Measurements from ENCODE around the gene EXOC1.
A peak's percentile ranks its signal among the peaks of the same experiment; 100 is the strongest.
"Not testable (repeated sequence)": the region's sequence is repeated elsewhere in the genome, so short reads cannot be mapped to it uniquely, and the experiment has no call there.

The EXOC1 gene, protein sequence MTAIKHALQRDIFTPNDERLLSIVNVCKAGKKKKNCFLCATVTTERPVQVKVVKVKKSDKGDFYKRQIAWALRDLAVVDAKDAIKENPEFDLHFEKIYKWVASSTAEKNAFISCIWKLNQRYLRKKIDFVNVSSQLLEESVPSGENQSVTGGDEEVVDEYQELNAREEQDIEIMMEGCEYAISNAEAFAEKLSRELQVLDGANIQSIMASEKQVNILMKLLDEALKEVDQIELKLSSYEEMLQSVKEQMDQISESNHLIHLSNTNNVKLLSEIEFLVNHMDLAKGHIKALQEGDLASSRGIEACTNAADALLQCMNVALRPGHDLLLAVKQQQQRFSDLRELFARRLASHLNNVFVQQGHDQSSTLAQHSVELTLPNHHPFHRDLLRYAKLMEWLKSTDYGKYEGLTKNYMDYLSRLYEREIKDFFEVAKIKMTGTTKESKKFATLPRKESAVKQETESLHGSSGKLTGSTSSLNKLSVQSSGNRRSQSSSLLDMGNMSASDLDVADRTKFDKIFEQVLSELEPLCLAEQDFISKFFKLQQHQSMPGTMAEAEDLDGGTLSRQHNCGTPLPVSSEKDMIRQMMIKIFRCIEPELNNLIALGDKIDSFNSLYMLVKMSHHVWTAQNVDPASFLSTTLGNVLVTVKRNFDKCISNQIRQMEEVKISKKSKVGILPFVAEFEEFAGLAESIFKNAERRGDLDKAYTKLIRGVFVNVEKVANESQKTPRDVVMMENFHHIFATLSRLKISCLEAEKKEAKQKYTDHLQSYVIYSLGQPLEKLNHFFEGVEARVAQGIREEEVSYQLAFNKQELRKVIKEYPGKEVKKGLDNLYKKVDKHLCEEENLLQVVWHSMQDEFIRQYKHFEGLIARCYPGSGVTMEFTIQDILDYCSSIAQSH

DNA sequence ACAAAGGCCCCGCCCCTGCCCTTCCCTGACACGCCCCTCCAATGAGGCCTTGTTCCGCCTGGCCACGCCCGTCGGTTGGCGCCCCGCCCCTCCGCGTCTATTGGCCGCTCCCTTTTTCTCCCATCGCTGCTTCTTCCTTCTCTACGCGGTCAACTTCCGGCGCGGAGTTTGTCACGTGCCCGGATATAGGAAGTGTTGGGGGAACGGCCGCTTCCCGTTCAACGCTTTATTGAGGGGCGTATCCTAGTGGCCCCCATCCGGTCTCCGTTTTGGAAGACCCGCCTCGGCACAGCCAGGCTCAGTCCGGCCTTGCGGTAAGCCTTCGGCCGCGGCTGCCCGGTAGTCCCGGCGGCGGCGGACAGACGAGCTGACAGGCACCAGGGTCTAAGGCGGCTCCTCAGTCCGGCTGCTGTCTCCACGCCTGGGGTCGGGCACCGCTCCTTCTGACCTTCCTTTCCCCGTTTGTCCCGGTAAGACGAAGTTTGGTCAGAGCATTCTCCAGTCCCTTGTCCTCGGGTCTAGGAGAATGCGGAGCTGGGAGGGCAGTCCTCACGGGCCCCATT is at the start of gene EXOC1:
Gene EXOC1 (plus strand): TSS at position 165 of the 563 bp plus-strand sequence. CDS start 4,676 bp downstream, outside the sequence.
- DNase-seq (ENCODE audit: low read depth): peak; percentile 98

DNA sequence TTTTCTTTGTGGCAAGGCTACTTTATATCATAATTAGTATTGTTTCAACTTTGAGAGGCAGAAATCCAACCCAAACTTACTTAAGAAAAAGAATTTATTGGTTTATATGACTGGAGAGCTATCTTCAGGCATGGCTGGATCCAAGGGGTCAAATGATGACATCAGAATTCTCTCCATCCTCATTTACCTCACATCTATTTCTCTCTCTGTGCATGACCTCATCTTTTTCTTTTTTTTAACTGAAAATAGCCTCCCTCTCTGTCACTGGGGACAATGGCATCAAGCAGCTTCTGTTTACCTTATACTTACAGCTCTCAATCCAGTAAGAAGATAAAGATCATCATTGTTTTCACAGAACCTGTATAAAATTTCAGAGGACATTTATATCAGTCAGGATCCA is 45.9 kb upstream of the EXOC1 start:
- DNase-seq (ENCODE audit: low read depth): no peak

DNA sequence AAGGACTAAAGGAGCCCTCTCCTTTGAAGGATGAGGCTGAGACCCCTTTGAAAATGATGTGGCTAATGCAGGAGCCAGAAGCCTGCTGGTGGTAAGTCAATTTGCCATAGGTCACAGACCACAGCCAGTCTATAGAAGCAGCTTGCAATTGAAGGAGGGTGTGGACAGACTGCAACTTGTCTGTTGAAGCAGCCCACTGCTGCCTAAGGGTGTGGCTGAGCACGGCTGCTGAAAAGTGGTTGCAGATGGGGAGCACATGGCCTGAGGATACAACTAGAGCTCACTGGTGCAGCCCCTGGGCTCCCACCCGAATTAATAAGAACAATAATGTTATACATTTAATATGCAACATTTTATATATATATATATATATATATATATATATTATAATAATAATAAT is 45.3 kb upstream of the EXOC1 start:
- no peak for DNase-seq (ENCODE audit: low read depth)

DNA sequence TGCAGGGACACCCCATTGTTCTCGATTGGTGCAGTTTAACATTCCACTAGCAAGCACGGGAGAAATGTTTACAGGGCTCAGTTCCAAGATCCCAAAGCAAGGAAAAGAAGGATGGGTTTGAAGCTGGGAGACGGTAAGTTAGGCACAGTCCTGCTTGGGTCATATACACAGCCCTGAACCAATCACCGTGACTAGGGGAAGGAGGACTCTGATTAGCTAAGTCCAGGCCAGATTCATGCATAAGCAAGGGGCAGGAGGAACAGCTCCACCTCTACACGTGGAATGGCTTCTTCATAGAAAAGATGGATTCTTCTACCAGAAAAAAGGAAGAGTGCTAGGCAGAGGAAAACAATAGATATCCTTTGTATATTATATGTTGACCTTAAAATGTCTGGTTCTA is 44.8 kb upstream of the EXOC1 start:
- DNase-seq (ENCODE audit: low read depth): no peak

DNA sequence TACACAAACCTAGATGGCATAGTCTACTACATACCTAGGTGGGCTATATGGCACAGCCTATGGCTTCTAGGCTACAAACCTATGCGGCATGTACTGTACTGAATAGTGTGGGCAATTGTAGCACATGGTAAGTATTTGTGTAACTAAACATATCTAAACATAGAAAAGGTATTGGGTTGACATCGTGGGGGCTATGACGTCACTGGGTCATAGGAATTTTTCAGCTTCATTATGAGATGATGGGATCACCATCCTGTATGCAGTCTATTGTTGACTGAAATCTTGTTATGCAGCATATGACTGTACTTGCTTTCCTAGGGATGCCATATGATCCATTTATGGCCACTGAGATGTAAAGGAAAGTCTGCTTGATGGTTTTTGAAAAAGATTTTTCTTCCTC is 35.8 kb upstream of the EXOC1 start:
- DNase-seq (ENCODE audit: low read depth): no peak

DNA sequence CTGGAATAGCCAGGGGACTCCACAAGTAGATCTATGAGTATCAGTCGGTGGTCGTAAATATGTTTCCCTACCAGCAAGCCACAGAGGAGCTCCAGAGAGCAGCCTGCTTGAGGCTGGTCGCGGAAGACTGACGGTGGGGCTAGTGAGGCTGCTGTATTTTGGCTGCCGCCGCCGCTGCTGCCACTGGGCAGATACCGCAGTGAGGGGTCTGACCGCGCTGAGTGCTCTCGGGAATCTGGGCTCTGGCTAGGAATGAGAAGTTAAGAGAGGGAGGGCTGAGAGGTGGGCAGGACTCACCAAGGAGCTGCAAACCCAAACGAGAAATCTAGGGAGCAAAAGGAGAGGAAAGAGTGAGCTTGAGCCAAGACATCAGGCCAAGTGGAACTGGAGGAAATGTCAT is 33.8 kb upstream of the EXOC1 start, which contains the start of gene EXOC1L:
Gene EXOC1L (plus strand): TSS at position 157 of the 400 bp plus-strand sequence. CDS start 237 bp downstream, at position 394.
- no peak for DNase-seq (ENCODE audit: low read depth)

DNA sequence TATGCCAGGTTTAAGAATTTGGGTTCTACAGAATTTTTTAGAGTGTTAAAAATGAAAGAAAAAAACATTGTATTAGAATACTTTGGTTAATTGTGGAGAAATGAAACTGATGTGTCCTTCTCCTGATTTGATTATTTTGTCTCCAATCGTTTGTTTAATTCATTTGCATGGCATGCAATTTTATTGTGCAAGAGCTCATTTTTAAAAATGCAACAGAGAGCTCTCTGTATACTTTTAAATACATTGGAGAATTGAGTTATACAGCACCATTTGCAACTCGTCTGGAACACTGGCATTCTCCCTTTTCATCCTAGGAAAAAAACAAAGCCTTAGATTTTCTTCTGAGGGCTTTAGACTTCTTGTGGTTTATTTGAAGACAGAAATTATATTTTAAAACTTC is 33.2 kb upstream of the EXOC1 start:
- no peak for DNase-seq (ENCODE audit: low read depth)

DNA sequence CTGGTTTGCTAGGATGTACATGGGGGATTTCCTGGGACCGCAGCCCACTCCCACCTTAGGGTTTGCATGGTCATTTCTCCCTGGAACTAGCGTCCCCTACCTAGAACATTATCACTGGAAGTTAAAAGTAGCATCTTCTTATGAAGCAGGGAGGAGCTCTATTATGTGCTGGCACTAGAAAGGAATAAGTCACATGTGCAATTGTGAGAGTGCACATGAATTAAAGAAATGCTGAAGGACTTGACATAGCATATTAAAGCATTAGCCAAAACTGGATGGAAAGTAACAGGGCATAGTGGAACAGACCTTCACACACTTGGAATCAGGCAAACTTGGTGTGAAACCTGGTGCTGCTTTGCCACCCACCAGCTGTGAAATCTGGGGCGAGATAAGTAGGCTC is 31.1 kb upstream of the EXOC1 start:
- no peak for DNase-seq (ENCODE audit: low read depth)

DNA sequence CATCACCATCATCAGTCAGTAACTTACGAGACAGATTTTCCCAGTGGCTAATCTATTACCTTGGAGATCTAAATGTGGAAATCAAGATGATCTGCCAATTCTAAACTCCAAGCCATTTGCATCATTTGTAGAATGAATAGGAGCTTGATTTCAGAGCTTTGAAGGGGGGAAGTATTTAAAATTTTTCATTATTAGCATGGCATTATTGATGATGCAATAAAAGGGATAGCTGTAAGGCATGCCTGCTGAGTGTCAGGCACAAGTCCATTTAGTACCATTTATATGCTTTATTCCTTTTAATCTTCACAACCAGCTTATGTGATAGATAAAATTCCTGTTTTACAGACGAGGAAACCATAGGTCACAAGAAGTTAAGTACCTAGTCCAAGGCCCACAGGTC is 28.6 kb upstream of the EXOC1 start:
- DNase-seq (ENCODE audit: low read depth): no peak

DNA sequence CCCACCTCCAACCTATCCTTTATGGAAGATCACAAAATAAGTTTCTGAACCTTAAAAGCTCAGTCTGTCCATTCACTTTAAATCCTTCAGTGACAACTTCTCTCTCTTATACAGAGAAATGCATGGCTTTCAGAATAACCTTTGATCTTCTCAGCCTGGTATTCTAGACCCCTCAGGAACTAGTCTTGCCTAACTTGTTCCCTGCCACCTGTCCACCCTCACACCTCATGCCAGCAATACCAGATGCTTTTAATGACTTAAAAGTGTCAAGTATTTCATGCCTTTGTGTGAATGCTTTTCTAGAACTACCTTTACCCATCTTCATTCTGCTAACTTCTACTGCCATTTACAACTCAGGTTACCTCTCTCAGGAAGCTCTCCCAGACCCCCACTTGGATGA is 26.5 kb upstream of the EXOC1 start:
- DNase-seq (ENCODE audit: low read depth): no peak

DNA sequence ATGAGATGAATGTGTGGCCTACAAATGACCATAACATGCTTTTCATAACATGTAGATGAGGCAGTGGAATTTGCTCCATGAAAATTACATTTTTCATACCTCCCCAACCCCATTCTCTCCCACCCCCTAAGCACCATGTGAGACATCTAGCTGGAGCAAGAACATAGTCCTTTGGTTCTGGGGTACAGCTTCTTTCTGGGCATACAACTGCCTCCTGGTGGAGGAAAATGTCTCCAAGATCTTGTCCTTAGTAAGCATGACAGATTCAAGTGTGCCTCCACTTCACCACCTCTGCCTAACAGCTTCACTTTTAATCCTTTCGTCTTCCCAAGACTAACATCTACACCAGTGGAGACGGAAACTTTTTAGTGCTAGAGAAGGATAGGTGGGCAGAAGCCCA is 25.9 kb upstream of the EXOC1 start:
- no peak for DNase-seq (ENCODE audit: low read depth)

DNA sequence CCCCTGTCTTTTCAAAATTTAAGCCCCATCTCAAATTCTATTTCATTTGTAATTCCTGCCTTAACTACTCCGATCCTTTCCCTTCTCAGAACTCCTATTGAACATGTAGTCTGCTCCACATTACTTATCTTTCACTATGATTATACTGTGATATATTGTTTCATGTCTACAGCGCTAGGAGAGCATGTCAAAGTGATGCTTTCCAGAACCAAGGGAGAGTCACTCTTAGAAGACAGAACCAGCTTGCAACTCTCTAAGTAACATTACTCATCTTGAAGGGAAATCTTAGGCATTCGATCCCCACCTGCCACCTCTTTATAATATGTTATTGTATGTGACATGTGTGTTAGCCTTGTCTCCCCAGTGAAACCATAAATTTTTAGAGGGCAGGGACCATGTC is 23.4 kb upstream of the EXOC1 start:
- DNase-seq (ENCODE audit: low read depth): no peak

DNA sequence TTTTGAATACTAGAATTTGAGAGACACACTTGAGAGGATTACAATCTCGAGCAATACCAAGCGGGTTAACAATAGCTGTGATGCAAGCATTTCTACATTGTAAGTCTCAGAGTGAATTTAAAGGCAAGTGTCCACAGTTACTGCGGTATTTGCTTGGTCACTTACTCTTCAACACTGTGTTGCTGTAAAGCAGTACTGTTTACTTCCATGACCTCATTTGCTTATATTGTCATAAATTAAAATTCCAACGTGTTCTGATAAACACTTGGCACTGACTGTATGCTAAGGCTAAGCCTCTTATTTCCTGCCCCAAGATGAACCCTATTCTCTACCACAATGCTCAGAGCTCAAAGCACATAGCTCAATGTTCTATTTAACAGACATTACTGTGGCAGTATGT is 22.7 kb upstream of the EXOC1 start:
- no peak for DNase-seq (ENCODE audit: low read depth)

DNA sequence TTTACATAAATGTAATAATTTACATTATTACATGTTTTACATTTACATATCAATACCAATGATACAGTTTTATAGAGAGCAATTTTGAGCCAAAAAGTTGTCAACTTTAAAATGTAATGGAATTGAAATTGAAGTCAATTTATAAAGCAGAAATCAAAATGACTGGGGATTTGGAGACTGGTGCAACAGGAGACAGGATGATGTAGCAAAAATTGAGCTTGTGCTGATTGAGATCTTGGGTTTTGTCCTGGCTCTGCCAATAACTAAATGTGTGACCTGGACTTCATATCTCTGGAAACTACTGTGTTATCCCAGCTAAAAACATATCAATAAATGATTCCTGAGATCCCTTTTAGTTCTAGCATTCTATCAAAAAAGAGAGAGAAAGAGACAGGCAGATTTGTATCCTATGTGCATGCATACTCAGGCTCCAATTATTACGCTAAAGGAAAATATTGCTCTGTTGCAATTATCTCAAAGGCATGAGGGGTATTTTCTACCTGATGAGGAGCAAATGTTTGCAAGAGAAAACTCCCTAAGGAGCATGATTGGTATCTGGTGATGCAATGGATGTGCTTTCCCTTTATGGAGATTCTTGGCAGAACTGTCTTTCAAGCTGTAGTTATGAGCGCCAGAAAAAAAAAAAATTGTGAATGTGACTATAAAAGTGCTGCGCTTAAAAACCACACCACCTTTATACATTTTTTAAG is 19.2 kb upstream of the EXOC1 start:
- DNase-seq (ENCODE audit: low read depth): no peak

DNA sequence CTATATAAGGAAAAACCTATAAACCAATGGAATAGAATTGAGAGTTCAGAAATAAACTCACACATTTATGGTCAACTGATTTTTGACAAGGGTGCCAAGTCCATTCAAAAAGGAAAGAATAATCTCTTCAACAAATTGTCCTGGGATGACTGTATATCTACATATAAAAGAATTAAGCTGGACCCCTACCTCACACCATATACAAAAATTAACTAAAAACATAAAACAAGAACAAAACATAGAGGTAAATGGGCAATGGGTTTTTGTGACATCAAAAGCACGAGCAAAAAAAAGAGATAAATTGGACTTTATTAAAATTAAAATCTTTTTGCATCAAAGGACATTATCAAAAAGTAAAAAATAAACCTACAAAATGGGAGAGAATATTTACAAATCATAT is 15.5 kb upstream of the EXOC1 start:
- DNase-seq (ENCODE audit: low read depth): no peak

DNA sequence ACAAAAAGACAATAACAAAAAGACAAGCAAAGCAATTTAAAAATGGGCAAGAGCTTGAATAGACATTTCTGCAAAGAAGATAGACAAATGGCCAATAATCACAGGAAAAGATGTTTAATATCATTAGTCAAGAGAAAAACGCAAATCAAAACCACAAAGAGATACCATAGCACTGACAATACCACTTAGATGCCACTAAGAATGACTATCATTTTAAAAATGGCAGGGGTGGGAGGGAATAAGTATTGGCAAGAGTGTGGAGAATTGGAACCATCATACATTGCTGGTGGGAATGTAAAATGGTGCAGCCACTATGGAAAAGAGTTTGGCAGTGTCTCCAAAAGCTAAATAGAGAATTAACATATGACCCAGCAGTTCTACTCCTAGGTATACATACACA is 15.1 kb upstream of the EXOC1 start:
- DNase-seq (ENCODE audit: low read depth): peak; percentile 46

DNA sequence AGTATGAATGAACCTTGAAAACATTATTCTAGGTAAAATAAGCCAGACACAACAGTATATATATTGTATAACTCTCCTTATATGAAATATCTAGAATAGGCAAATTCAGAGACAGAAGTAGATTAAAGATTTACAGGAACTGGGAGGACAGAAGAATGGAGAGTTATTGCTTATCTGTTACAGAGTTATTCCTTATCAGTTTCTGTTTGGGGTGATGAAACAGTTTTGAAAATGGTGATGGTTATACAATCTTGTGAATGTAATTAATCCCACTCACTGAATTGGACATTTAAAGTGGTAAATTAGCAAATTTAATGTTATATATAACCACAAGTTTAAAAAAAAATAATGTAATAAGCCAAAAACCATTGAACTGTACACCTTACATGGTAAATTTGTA is 14.5 kb upstream of the EXOC1 start:
- DNase-seq (ENCODE audit: low read depth): no peak

DNA sequence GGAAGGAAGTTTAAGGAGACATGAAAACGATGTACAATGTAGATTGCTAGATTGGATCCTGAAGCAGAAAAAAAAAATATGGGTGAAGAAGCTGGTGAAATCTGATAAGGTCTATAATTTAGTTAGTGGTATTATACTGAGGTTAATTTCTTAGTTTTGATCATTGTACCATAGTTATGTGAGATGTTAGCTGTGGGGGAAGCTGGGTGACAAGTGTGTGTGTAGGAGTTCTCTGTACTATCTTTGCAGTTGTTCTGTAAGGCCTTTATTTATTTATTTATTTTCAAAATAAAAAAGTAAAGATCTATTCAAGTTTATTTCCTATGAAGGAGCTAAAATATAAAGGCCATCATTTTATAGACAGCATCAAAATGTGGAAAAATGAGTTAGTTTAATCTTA is 12.5 kb upstream of the EXOC1 start:
- no peak for DNase-seq (ENCODE audit: low read depth)

DNA sequence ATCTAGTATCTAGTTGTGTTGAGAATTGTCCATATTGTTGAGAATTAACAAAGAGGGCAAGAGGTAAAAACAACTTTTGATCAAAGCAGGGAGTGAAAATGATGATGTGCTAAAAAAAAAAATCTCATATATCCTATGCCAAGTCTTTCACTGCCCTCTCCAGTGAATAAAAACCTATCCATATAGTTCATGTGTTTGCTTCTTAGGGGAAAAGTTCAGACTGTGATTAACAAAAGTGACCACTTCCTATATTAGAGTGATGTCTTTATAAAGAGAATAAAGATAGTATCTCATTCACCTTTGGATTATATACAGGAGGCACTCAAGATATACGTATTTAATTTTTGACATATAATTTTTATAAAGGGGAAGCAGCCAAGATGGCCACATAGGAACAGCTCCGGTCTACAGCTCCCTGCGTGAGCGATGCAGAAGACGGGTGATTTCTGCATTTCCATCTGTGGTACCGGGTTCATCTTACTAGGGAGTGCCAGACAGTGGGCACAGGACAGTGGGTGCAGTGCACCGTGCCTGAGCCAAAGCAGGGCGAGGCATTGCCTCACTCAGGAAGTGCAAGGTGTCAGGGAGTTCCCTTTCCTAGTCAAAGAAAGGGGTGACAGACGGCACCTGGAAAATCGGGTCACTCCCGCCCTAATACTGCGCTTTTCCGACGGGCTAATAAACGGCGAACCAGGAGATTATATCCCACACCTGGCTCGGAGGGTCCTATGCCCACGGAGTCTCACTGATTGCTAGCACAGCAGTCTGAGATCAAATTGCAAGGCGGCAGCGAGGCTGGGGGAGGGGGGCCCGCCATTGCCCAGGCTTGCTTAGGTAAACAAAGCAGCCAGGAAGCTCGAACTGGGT is 11.8 kb upstream of the EXOC1 start:
- DNase-seq (ENCODE audit: low read depth): not testable (repeated sequence)

DNA sequence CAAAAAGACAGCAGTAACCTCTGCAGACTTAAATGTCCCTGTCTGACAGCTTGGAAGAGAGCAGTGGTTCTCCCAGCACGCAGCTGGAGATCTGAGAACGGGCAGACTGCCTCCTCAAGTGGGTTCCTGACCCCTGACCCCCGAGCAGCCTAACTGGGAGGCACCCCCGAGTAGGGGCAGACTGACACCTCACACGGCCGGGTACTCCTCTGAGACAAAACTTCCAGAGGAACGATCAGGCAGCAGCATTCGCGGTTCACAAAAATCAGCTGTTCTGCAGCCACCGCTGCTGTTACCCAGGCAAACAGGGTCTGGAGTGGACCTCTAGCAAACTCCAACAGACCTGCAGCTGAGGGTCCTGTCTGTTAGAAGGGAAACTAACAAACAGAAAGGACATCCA is 11.1 kb upstream of the EXOC1 start:
- DNase-seq (ENCODE audit: low read depth): not testable (repeated sequence)

DNA sequence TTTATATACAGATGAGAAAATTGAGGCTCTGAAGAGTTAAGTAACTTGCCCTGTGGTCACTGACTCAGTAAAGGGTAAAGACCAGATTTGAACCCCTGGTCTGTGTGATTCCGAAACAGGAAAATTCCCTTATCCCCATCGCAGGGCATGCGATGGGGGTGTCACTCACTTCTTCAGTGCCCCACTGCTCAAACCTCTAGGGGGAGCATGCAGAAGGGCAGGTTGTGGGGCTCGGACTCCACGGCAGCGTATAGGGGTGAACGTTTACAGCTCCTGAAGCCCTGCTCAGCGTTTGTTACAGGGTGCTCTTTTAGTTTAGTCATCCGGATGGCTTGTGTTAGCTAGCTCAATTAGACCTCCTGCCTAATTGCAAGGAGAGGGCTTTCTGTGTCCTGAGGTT is 3.7 kb upstream of the EXOC1 start:
- DNase-seq (ENCODE audit: low read depth): no peak
